Coronary artery (tissue), 2 donors: ENCODE measurements around the gene R3HCC1L.

ENCODE experiments used
- DNase-seq: peaks from one replicate; pipeline ENCODE4 v3.0.0-alpha.2; 2017; ENCODE audit warnings: low spot score
- H3K27ac ChIP-seq, 2 donors: fragments of 200-600 bp; sonication (generic); one replicate each; pipeline ENCODE4 v1.5.1; 2016 to 2019
- H3K4me3 ChIP-seq: fragments of 200-600 bp; sonication (generic); 2 replicates; pipeline ENCODE4 v1.5.1; 2016; ENCODE audit warnings: mild to moderate bottlenecking, moderate library complexity
- CTCF ChIP-seq: fragments of 200-600 bp; sonication (generic); IDR thresholded peaks from one replicate; pipeline ENCODE4 v1.5.1; 2019; ENCODE audit warnings: antibody characterized with exemption

Gene R3HCC1L

GRCh38 chr10:98292971-98293370 lies 158.5 kb downstream of the R3HCC1L start:
- no peak for DNase-seq
- no peak overlapping the region for H3K4me3 ChIP-seq
- no peak overlapping the region for H3K27ac ChIP-seq
- TF ChIP-seq CTCF = no peak

- no peak for DNase-seq
- TF ChIP-seq CTCF = no peak
- H3K4me3 ChIP-seq = no peak overlapping the region
- H3K27ac ChIP-seq = no peak overlapping the region
Measured at GRCh38 chr10:98293550-98294269, 159.3 kb downstream of the R3HCC1L start.

- H3K27ac ChIP-seq = no peak overlapping the region
- H3K4me3 ChIP-seq = no peak overlapping the region
- no peak for TF ChIP-seq CTCF
- DNase-seq = no peak
Measured at GRCh38 chr10:98294270-98294627, 159.8 kb downstream of the R3HCC1L start.
